Lung (tissue), 12 donors: ENCODE measurements around the gene BTD. TPM values are rescaled to one million over a fixed set of nuclear protein-coding genes. Genes with fewer than 3 reads are reported as not detected.

Experiments used
- ATAC-seq: fragments of 200-7000 bp; cut with Tn5 transposase; one replicate; pipeline ENCODE4 v1.9.1; 2020; ENCODE audit warnings: moderate number of reproducible peaks; ENCODE audit not compliant: insufficient read depth, low FRiP score
- DNase-seq, 3 donors: peaks; one replicate each; pipeline ENCODE4 v3.0.0-alpha.2; 2013 to 2017
- H3K27ac ChIP-seq, 2 donors: one replicate each; pipeline ENCODE4 v1.5.1; 2013; ENCODE audit warnings: mild to moderate bottlenecking in 2 of 2, moderate library complexity in 2 of 2, control low read depth in 1 of 2, inconsistent platforms in 1 of 2, low read depth in 1 of 2, low read length in 1 of 2
- H3K27me3 ChIP-seq, 3 donors: one replicate each; pipeline ENCODE4 v1.5.1; 2013; ENCODE audit warnings: low read length in 2 of 3; ENCODE audit not compliant: control insufficient read depth in 3 of 3, insufficient read depth in 3 of 3
- H3K36me3 ChIP-seq, 4 donors: one replicate each; pipeline ENCODE4 v1.5.1; 2013; ENCODE audit warnings: low read length in 4 of 4, mild to moderate bottlenecking in 1 of 4, moderate library complexity in 1 of 4; ENCODE audit not compliant: control insufficient read depth in 4 of 4, insufficient read depth in 4 of 4
- H3K4me1 ChIP-seq, 5 donors: one replicate each; pipeline ENCODE4 v1.5.1; 2013; ENCODE audit warnings: low read length in 5 of 5, mild to moderate bottlenecking in 2 of 5, moderate library complexity in 1 of 5; ENCODE audit not compliant: control insufficient read depth in 5 of 5, insufficient read depth in 5 of 5
- H3K4me3 ChIP-seq: one replicate; pipeline ENCODE4 v1.5.1; 2013; ENCODE audit warnings: mild to moderate bottlenecking, control low read depth, moderate library complexity
- H3K9ac ChIP-seq, 2 donors: one replicate each; pipeline ENCODE4 v1.5.1; 2013; ENCODE audit warnings: low read length in 2 of 2, control low read depth in 1 of 2; ENCODE audit not compliant: insufficient read depth in 1 of 2
- H3K9me3 ChIP-seq, 4 donors: one replicate each; pipeline ENCODE4 v1.5.1; 2013; ENCODE audit warnings: low read length in 3 of 4, mild to moderate bottlenecking in 1 of 4, moderate library complexity in 1 of 4; ENCODE audit not compliant: control insufficient read depth in 4 of 4, insufficient read depth in 3 of 4
- WGBS, 2 donors: extraction: QIAGEN DNeasy Blood & Tissue Kit; methylation state at CpG; one replicate each; pipeline ENCODE4 v1.1.7; 2013; 5-methylcytosine and 5-hydroxymethylcytosine counted together
- polyA plus RNA-seq, 2 donors: library from polyadenylated mRNA; stranded (reverse); fragments of 200-250 nt; gene quantifications; one replicate each; pipeline ENCODE4 v1.2.1, GENCODE V29; 2013
- total RNA-seq, 2 donors: library from RNA; depleted of rRNA in 1 of 2; stranded (reverse); fragments of >200 nt in 1 of 2; gene quantifications; one replicate each; pipeline ENCODE4 v1.2.1, GENCODE V29; 2014 to 2021
- TF ChIP-seq, protein P1 (sequence below): IDR thresholded peaks from 2 replicates; pipeline ENCODE4 v1.5.1; 2012; ENCODE audit warnings: mild to moderate bottlenecking; ENCODE audit errors: control extremely low read depth, extremely low read depth
- donor health status: control.
- donor health status: control.
- donor health status: Bipolar disorder and iron deficiency.
- donor health status: healthy.
- donor health status: DM: yes; HTN: yes; CAD: no.

The BTD gene
- total and polyA plus RNA-seq, 4 donors, result 14.9 to 35.5 (median 18.7) TPM

DNA sequence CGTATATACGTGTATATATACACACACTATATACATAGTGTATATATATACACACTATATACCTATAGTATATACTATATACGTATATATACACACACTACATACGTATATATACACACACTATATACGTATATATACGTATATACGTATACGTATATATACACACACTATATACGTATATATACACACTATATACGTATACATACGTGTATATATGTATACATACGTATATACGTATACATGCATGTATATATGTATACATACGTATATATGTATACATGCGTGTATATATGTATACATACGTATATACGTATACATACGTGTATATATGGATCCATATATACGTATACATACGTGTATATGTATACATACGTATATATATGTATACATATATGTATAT lies 9.6 kb upstream of the BTD start:
- H3K36me3 ChIP-seq, result peaks cover 1 to 26% (median 10%) of the 10 kb centered on the region in 4 donors
- TF ChIP-seq, protein P1, sequence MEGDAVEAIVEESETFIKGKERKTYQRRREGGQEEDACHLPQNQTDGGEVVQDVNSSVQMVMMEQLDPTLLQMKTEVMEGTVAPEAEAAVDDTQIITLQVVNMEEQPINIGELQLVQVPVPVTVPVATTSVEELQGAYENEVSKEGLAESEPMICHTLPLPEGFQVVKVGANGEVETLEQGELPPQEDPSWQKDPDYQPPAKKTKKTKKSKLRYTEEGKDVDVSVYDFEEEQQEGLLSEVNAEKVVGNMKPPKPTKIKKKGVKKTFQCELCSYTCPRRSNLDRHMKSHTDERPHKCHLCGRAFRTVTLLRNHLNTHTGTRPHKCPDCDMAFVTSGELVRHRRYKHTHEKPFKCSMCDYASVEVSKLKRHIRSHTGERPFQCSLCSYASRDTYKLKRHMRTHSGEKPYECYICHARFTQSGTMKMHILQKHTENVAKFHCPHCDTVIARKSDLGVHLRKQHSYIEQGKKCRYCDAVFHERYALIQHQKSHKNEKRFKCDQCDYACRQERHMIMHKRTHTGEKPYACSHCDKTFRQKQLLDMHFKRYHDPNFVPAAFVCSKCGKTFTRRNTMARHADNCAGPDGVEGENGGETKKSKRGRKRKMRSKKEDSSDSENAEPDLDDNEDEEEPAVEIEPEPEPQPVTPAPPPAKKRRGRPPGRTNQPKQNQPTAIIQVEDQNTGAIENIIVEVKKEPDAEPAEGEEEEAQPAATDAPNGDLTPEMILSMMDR, result no peak
- no peak overlapping the region for H3K9ac ChIP-seq
- no peaks in the 10 kb centered on the region for H3K27me3 ChIP-seq
- H3K4me1 ChIP-seq, result no peaks in the 10 kb centered on the region
- no peak overlapping the region for H3K4me3 ChIP-seq
- DNase-seq (no peak), ATAC-seq (no peak)
- H3K27ac ChIP-seq, result no peak overlapping the region
- H3K9me3 ChIP-seq, result no peaks in the 10 kb centered on the region
- WGBS, 2 donors, result 90 to 92% methylated on average over 21 of the region's 21 CpGs

DNA sequence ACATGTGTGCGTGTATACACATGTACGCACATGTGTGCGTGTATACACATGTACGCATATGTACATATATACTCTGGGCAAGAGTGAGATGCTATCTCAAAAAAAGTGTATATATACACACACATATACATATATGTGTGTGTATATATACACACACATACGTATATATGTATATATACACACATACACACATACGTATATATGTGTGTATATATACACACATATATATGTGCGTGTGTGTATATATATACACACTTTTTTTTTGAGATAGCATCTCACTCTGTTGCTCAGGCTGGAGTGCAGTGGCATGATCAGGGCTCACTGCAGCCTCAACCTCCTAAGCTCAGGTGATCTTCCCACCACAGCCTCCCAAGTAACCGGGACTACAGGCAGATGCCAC lies 8.6 kb upstream of the BTD start:
- no peak overlapping the region for H3K4me3 ChIP-seq
- H3K9ac ChIP-seq, result no peak overlapping the region
- TF ChIP-seq, protein P1, result no peak
- H3K9me3 ChIP-seq, result no peaks in the 10 kb centered on the region
- no peaks in the 10 kb centered on the region for H3K4me1 ChIP-seq
- H3K36me3 ChIP-seq, result peaks cover 1 to 26% (median 10%) of the 10 kb centered on the region in 4 donors
- H3K27ac ChIP-seq, result no peak overlapping the region
- no peaks in the 10 kb centered on the region for H3K27me3 ChIP-seq
- 97 to 99% methylated on average over 8 of the region's 8 CpGs for WGBS, 2 donors
- ATAC-seq, result no peak
- no peak for DNase-seq

DNA sequence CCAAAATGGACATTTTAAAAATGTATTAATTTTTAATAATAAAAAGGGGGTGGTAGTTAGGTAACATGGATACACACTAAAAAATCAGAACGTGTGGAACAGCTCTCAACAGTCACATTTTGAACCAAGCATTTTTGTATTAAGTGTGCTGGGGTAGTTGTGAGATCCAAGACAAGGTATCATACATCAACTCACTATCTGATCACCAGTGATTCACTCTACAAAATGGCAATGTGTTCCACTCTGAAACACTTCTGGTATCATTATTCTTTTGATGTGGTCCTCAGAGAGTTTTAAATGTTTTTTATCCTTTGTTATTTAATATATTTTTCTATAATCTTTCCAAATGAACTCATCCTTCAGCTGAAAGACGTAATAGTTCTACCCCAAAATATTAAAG lies 5.6 kb upstream of the BTD start:
- no peak overlapping the region for H3K4me3 ChIP-seq
- TF ChIP-seq, protein P1, result no peak
- no peak for DNase-seq
- no peaks in the 10 kb centered on the region for H3K9me3 ChIP-seq
- 88% methylated on average over 2 of the region's 2 CpGs for WGBS, 2 donors
- no peak for ATAC-seq
- H3K9ac ChIP-seq, result no peak overlapping the region
- H3K27ac ChIP-seq, result no peak overlapping the region
- H3K36me3 ChIP-seq, result peaks cover 6 to 27% (median 15%) of the 10 kb centered on the region in 4 donors
- H3K4me1 ChIP-seq, result peaks cover 0 to 9% (median 3%) of the 10 kb centered on the region in 5 donors
- H3K27me3 ChIP-seq, result no peaks in the 10 kb centered on the region

DNA sequence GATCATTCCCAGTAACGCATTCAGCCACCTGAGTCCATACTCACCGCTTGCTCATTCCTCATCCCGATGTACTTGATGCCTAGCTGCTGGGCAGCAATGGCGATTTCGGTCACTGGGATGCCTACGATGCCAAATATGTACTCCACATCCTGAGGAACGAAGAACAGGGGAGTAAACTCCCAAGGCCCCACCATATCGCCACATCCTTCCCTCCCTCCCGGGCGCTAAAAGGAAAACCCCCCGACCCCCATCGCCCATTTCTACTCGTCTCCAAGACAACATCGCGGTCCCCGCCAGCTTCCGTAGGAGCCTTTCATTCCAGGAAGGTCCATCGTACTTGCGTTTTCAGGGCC lies 523 bp upstream of the BTD start:
- Histone ChIP-seq H3K36me3 (peaks cover 3 to 17% (median 11%) of the 10 kb centered on the region in 4 donors), H3K4me3 (peak overlapping the region; percentile 88), H3K9me3 (no peaks in the 10 kb centered on the region), H3K27me3 (no peaks in the 10 kb centered on the region), H3K4me1 (peaks cover 0 to 16% (median 5%) of the 10 kb centered on the region in 5 donors), H3K9ac (peak overlapping the region; percentile 81 to 82), H3K27ac (peak overlapping the region; percentile 60 to 90)
- WGBS, 2 donors, result 0 to 1% methylated on average over 19 of the region's 19 CpGs
- DNase-seq (no peak), ATAC-seq (peak; percentile 10)
- TF ChIP-seq, protein P1, result no peak
